ENCODE measurements around the gene CASP10. TPM values are rescaled to one million over a fixed set of nuclear protein-coding genes. Genes with fewer than 3 reads are reported as not detected.

The CASP10 gene
- total and polyA plus RNA-seq, 9 of the 15 experiments (the other 6 are each of a cell fraction or from before 2014, with no cell fraction given) = 7.1 to 20.4 (median 10.8) TPM

DNA sequence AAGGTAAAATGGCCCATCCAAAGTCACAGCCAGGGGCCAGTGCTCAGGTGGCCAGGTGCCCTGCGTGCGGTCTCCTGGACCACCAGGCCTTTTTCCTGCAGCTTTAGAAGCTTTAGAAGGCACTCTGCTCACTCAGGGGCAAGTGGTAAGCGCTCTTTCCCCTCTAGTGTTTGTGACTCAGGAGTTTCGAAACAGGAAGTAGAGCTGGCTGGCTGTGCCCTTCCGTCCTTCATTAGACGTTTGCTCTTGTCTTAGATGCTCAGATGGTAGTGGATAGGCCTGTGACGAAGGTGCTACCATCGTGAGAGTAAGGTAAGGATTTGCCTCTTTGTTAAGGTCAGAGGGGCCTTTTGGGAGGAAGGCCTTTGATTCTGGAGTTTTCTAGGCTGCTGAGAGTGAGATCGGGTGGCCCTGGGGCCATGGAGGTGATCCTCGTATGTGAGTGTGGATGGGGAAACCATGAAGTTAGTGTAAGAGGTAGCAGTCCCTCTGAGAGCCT lies 77.4 kb downstream of the CASP10 start, which contains the start of gene CASP8 (continued):
- TF ChIP-seq, protein P1, sequence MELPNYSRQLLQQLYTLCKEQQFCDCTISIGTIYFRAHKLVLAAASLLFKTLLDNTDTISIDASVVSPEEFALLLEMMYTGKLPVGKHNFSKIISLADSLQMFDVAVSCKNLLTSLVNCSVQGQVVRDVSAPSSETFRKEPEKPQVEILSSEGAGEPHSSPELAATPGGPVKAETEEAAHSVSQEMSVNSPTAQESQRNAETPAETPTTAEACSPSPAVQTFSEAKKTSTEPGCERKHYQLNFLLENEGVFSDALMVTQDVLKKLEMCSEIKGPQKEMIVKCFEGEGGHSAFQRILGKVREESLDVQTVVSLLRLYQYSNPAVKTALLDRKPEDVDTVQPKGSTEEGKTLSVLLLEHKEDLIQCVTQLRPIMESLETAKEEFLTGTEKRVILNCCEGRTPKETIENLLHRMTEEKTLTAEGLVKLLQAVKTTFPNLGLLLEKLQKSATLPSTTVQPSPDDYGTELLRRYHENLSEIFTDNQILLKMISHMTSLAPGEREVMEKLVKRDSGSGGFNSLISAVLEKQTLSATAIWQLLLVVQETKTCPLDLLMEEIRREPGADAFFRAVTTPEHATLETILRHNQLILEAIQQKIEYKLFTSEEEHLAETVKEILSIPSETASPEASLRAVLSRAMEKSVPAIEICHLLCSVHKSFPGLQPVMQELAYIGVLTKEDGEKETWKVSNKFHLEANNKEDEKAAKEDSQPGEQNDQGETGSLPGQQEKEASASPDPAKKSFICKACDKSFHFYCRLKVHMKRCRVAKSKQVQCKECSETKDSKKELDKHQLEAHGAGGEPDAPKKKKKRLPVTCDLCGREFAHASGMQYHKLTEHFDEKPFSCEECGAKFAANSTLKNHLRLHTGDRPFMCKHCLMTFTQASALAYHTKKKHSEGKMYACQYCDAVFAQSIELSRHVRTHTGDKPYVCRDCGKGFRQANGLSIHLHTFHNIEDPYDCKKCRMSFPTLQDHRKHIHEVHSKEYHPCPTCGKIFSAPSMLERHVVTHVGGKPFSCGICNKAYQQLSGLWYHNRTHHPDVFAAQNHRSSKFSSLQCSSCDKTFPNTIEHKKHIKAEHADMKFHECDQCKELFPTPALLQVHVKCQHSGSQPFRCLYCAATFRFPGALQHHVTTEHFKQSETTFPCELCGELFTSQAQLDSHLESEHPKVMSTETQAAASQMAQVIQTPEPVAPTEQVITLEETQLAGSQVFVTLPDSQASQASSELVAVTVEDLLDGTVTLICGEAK (IDR thresholded peaks at IDR 0.05) = peak; percentile 53; the same call in 1 of the 2 replicates
- TF ChIP-seq, protein P1 (CRISPR knock-in tag; IDR thresholded peaks at IDR 0.05) = no peak
- TF ChIP-seq CBFB (CRISPR knock-in tag; IDR thresholded peaks at IDR 0.05) = no peak
- TF ChIP-seq, protein P2, sequence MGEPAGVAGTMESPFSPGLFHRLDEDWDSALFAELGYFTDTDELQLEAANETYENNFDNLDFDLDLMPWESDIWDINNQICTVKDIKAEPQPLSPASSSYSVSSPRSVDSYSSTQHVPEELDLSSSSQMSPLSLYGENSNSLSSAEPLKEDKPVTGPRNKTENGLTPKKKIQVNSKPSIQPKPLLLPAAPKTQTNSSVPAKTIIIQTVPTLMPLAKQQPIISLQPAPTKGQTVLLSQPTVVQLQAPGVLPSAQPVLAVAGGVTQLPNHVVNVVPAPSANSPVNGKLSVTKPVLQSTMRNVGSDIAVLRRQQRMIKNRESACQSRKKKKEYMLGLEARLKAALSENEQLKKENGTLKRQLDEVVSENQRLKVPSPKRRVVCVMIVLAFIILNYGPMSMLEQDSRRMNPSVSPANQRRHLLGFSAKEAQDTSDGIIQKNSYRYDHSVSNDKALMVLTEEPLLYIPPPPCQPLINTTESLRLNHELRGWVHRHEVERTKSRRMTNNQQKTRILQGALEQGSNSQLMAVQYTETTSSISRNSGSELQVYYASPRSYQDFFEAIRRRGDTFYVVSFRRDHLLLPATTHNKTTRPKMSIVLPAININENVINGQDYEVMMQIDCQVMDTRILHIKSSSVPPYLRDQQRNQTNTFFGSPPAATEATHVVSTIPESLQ (CRISPR knock-in tag; IDR thresholded peaks at IDR 0.05) = no peak
- no peak for TF ChIP-seq ZNF766 (CRISPR knock-in tag; conservative IDR thresholded peaks at IDR 0.05)
- TF ChIP-seq, protein P3, sequence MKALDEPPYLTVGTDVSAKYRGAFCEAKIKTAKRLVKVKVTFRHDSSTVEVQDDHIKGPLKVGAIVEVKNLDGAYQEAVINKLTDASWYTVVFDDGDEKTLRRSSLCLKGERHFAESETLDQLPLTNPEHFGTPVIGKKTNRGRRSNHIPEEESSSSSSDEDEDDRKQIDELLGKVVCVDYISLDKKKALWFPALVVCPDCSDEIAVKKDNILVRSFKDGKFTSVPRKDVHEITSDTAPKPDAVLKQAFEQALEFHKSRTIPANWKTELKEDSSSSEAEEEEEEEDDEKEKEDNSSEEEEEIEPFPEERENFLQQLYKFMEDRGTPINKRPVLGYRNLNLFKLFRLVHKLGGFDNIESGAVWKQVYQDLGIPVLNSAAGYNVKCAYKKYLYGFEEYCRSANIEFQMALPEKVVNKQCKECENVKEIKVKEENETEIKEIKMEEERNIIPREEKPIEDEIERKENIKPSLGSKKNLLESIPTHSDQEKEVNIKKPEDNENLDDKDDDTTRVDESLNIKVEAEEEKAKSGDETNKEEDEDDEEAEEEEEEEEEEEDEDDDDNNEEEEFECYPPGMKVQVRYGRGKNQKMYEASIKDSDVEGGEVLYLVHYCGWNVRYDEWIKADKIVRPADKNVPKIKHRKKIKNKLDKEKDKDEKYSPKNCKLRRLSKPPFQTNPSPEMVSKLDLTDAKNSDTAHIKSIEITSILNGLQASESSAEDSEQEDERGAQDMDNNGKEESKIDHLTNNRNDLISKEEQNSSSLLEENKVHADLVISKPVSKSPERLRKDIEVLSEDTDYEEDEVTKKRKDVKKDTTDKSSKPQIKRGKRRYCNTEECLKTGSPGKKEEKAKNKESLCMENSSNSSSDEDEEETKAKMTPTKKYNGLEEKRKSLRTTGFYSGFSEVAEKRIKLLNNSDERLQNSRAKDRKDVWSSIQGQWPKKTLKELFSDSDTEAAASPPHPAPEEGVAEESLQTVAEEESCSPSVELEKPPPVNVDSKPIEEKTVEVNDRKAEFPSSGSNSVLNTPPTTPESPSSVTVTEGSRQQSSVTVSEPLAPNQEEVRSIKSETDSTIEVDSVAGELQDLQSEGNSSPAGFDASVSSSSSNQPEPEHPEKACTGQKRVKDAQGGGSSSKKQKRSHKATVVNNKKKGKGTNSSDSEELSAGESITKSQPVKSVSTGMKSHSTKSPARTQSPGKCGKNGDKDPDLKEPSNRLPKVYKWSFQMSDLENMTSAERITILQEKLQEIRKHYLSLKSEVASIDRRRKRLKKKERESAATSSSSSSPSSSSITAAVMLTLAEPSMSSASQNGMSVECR (CRISPR knock-in tag; IDR thresholded peaks at IDR 0.05) = no peak
- TF ChIP-seq EWSR1 (IDR thresholded peaks at IDR 0.05; ENCODE audit: borderline replicate concordance, low read depth, partially characterized antibody) = no peak
- TF ChIP-seq NR2C1 (IDR thresholded peaks at IDR 0.05) = no peak
- peak; percentile 10; the same call in 1 of the 2 replicates for TF ChIP-seq NR2C1 (tag; IDR thresholded peaks at IDR 0.05)
- TF ChIP-seq NFRKB (IDR thresholded peaks at IDR 0.05; ENCODE audit: low read depth) = peak; percentile 37; the same call in 1 of the 2 replicates
- no peak for TF ChIP-seq GTF2A2 (tag; IDR thresholded peaks at IDR 0.05)

Data from K562 (cell line).